ENCODE results near the gene TMEFF2.

DNA sequence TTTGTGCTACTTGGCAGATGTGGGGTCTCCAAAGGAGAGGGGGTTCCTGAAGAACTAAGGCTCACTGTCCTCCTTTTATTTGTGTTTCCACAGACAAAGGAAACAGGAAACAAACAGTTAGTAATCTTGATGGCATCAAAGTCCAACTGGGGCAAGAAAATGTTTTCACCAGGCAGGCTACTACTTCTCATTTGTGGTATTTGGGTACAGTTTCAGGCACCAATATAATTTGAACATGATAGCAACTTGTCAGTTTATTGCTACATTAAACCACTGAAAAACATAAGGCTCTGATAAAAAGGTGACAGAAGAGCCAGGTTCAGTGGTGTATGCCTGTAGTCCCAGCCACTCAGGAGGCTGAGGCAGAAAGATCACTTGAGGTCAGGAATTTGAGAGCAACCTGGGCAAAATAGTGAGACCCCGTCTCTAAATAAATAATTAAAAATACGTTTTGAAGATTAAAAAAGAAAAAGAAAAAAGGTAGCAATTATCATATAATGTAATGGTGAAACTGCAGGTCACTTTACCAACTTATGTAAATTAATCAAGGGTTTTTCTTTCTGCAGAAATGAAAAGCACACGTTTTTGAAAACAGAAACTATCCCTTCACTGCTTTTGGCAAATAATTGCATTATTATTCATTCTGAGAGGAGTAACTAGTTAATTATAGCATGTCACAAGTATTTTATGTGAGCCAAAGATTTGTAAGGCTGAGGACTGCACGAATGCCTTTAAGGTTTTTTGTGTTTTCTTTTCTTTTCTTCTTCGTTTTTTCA is 190.4 kb downstream of the TMEFF2 start:
- TF ChIP-seq, protein P1, sequence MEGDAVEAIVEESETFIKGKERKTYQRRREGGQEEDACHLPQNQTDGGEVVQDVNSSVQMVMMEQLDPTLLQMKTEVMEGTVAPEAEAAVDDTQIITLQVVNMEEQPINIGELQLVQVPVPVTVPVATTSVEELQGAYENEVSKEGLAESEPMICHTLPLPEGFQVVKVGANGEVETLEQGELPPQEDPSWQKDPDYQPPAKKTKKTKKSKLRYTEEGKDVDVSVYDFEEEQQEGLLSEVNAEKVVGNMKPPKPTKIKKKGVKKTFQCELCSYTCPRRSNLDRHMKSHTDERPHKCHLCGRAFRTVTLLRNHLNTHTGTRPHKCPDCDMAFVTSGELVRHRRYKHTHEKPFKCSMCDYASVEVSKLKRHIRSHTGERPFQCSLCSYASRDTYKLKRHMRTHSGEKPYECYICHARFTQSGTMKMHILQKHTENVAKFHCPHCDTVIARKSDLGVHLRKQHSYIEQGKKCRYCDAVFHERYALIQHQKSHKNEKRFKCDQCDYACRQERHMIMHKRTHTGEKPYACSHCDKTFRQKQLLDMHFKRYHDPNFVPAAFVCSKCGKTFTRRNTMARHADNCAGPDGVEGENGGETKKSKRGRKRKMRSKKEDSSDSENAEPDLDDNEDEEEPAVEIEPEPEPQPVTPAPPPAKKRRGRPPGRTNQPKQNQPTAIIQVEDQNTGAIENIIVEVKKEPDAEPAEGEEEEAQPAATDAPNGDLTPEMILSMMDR (IDR thresholded peaks at IDR 0.05): no peak
- TF ChIP-seq TEAD4 (IDR thresholded peaks at IDR 0.05; ENCODE audit: borderline replicate concordance, insufficient read depth): no peak
